ENCODE data around the gene DYTN.

GRCh38 chr2:206639636-206640035 is 78.6 kb downstream of the DYTN start:
- TF ChIP-seq CTCF (IDR thresholded peaks at IDR 0.05; ENCODE audit: low read depth, low read length) (no peak), EZH2phosphoT487 (IDR thresholded peaks at IDR 0.05; ENCODE audit: low read depth) (no peak)
